Stimulated activated CD8-positive, alpha-beta memory T cell treated with anti-CD3 and anti-CD28 coated beads, Interleukin-12 subunit alpha, Interleukin-12 subunit beta, amount 100 ng/mL, for 24 hours (primary cell): ENCODE results near the gene USP17L26.
A peak's percentile ranks its signal among the peaks of the same experiment; 100 is the strongest.
"Not testable (repeated sequence)": the region's sequence is repeated elsewhere in the genome, so short reads cannot be mapped to it uniquely, and the experiment has no call there.

Source experiments
- DNase-seq: peaks from one replicate; pipeline ENCODE4 v3.0.0-alpha.2; 2020; ENCODE audit errors: extremely low read depth

The USP17L26 gene, protein sequence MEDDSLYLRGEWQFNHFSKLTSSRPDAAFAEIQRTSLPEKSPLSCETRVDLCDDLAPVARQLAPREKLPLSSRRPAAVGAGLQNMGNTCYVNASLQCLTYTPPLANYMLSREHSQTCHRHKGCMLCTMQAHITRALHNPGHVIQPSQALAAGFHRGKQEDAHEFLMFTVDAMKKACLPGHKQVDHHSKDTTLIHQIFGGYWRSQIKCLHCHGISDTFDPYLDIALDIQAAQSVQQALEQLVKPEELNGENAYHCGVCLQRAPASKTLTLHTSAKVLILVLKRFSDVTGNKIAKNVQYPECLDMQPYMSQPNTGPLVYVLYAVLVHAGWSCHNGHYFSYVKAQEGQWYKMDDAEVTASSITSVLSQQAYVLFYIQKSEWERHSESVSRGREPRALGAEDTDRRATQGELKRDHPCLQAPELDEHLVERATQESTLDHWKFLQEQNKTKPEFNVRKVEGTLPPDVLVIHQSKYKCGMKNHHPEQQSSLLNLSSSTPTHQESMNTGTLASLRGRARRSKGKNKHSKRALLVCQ

DNA sequence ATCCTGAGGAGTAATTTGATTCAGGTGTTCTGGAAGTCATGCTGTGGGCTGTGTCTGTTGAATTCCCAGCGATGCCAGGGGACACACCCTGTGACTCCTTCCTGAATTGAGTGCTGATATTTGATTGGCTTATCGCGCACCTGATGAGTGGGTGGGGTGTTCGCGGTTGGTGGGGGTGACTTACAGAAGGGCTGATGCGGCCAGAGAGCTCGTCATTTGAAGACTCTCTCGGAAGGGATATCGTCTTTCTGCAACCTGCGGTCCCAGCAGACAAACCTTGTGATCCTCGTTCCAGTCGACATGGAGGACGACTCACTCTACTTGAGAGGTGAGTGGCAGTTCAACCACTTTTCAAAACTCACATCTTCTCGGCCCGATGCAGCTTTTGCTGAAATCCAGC lies at the start of gene USP17L26:
Gene USP17L26 (plus strand): TSS at position 301 of the 400 bp plus-strand sequence. CDS start 0 bp downstream, at position 301.
- DNase-seq = not testable (repeated sequence)

- DNase-seq = not testable (repeated sequence)
Measured at GRCh38 chr4:9324191-9324590, 10.3 kb upstream of the USP17L26 start.

GRCh38 chr4:9324865-9325264 lies 9.6 kb upstream of the USP17L26 start, which contains the start of gene USP17L24:
USP17L24 (plus strand) TSS chr4:9325165; CDS start chr4:9325165, 0 bp downstream.
- not testable (repeated sequence) for DNase-seq

DNA sequence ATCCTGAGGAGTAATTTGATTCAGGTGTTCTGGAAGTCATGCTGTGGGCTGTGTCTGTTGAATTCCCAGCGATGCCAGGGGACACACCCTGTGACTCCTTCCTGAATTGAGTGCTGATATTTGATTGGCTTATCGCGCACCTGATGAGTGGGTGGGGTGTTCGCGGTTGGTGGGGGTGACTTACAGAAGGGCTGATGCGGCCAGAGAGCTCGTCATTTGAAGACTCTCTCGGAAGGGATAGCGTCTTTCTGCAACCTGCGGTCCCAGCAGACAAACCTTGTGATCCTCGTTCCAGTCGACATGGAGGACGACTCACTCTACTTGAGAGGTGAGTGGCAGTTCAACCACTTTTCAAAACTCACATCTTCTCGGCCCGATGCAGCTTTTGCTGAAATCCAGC lies 4.8 kb upstream of the USP17L26 start, which contains the start of gene USP17L25:
Gene USP17L25 (plus strand): TSS at position 301 of the 400 bp plus-strand sequence. CDS start 0 bp downstream, at position 301.
- DNase-seq = not testable (repeated sequence)

- DNase-seq = not testable (repeated sequence)
Measured at GRCh38 chr4:9339103-9339502, 4.6 kb downstream of the USP17L26 start, which contains the start of gene USP17L5. USP17L5 (plus strand) TSS chr4:9339403; CDS start chr4:9339403, 0 bp downstream.

DNA sequence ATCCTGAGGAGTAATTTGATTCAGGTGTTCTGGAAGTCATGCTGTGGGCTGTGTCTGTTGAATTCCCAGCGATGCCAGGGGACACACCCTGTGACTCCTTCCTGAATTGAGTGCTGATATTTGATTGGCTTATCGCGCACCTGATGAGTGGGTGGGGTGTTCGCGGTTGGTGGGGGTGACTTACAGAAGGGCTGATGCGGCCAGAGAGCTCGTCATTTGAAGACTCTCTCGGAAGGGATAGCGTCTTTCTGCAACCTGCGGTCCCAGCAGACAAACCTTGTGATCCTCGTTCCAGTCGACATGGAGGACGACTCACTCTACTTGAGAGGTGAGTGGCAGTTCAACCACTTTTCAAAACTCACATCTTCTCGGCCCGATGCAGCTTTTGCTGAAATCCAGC lies 9.4 kb downstream of the USP17L26 start, which contains the start of gene USP17L27:
Gene USP17L27 (plus strand): TSS at position 301 of the 400 bp plus-strand sequence. CDS start 0 bp downstream, at position 301.
- not testable (repeated sequence) for DNase-seq

DNA sequence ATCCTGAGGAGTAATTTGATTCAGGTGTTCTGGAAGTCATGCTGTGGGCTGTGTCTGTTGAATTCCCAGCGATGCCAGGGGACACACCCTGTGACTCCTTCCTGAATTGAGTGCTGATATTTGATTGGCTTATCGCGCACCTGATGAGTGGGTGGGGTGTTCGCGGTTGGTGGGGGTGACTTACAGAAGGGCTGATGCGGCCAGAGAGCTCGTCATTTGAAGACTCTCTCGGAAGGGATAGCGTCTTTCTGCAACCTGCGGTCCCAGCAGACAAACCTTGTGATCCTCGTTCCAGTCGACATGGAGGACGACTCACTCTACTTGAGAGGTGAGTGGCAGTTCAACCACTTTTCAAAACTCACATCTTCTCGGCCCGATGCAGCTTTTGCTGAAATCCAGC lies 14.1 kb downstream of the USP17L26 start, which contains the start of gene USP17L28:
Gene USP17L28 (plus strand): TSS at position 301 of the 400 bp plus-strand sequence. CDS start 0 bp downstream, at position 301.
- not testable (repeated sequence) for DNase-seq

- DNase-seq = not testable (repeated sequence)
Measured at GRCh38 chr4:9350866-9351265, 16.4 kb downstream of the USP17L26 start.

DNA sequence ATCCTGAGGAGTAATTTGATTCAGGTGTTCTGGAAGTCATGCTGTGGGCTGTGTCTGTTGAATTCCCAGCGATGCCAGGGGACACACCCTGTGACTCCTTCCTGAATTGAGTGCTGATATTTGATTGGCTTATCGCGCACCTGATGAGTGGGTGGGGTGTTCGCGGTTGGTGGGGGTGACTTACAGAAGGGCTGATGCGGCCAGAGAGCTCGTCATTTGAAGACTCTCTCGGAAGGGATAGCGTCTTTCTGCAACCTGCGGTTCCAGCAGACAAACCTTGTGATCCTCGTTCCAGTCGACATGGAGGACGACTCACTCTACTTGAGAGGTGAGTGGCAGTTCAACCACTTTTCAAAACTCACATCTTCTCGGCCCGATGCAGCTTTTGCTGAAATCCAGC lies 18.9 kb downstream of the USP17L26 start, which contains the start of gene USP17L29:
Gene USP17L29 (plus strand): TSS at position 301 of the 400 bp plus-strand sequence. CDS start 0 bp downstream, at position 301.
- DNase-seq = not testable (repeated sequence)

DNA sequence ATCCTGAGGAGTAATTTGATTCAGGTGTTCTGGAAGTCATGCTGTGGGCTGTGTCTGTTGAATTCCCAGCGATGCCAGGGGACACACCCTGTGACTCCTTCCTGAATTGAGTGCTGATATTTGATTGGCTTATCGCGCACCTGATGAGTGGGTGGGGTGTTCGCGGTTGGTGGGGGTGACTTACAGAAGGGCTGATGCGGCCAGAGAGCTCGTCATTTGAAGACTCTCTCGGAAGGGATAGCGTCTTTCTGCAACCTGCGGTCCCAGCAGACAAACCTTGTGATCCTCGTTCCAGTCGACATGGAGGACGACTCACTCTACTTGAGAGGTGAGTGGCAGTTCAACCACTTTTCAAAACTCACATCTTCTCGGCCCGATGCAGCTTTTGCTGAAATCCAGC lies 28.4 kb downstream of the USP17L26 start, which contains the start of gene USP17L30:
Gene USP17L30 (plus strand): TSS at position 301 of the 400 bp plus-strand sequence. CDS start 0 bp downstream, at position 301.
- DNase-seq = not testable (repeated sequence)

DNA sequence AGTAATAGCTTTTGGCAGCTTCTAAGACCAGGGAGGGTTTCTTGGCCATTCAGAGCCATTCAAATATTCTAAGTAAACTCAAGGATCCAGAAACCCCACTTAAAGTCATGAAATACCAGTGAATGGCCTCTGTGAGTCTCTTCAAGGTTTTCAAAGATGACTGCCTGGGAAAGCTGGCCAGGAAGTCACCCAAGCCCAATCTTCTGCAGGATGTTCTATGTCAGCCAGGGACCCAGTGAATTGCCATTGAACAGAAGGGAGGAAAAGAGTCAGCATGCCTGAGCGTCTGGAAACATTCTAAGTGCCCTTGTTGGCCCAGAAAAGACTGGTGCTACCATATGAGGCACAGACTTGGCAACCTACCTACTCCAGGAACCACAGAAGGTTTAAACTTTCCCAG lies 45.4 kb downstream of the USP17L26 start:
- DNase-seq = not testable (repeated sequence)

DNA sequence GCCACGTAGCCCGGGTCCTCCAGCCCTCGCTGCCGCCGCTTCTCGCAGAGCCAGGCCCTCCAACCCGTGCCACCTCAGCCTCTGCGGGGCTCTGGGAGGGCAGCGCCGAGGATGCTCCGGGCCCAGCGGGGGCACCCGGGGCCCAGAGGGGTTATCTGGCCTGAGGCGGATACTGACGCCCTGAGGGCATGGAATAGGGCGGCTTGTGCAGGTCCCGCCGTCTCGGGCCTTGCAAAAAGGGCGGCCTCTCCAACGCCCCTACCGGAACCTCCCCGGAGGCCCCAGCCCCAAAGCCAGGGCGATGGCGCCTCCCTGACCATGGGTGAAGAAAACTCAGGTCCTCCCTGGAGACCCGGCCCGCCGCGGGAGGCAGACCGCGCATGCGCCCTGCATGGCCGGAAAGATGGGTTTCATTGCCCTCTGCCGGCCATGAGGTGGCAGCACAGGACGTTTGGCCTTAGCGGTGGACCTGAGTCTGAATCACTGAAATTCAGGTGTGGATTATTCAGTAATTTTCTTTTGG lies 46.6 kb downstream of the USP17L26 start:
- peak; percentile 8 for DNase-seq

DNA sequence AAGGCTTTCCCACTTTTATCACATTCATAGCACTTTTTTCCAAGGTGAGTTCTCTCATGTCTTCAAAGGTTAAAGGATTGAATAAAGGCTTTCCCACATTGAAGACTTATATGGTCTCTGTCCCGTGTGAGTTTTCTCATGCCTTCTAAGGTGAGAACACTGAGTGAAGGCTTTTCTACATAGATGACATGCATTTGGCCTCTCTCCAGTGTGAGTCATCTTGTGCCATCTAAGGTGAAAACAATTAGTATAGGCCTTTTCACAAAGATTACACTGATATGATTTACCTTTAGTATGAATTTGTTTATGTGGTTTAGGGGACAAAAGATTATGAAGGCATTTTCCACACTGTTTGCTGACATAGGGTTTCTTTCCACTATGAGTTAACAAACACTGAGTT lies 49.7 kb downstream of the USP17L26 start:
- DNase-seq = no peak
